HCT116 (cell line): ENCODE data around the gene MLLT3.

Experiments
- CEBPB ChIP-seq: IDR thresholded peaks from 2 replicates; pipeline ENCODE4 v1.6.1; 2012; ENCODE audit warnings: low read depth
- EGR1 ChIP-seq: IDR thresholded peaks from 2 replicates; pipeline ENCODE4 v1.6.1; 2012; ENCODE audit warnings: low read depth
- POLR2A ChIP-seq: IDR thresholded peaks from 2 replicates; pipeline ENCODE4 v1.7.0; 2011; ENCODE audit warnings: borderline replicate concordance; ENCODE audit not compliant: insufficient read depth, insufficient read length; ENCODE audit errors: extremely low read depth
- RAD21 ChIP-seq: IDR thresholded peaks from 2 replicates; pipeline ENCODE4 v1.6.1; 2012; ENCODE audit warnings: low read depth, mild to moderate bottlenecking
- ZFX ChIP-seq: fragments of 450-650 bp; IDR thresholded peaks from 2 replicates; pipeline ENCODE4 v1.6.1; 2017
- TF ChIP-seq, protein P1 (sequence below), 3 experiments: fragments of 200-600 bp in 1 of 3; sonication (generic) in 1 of 3; IDR thresholded peaks in 2 of 3; conservative IDR thresholded peaks in 1 of 3; 2 replicates each; pipeline ENCODE4 v1.5.1; 2012 to 2017; ENCODE audit warnings: low read depth in 2 of 3, low read length in 2 of 3, antibody characterized with exemption in 1 of 3, borderline replicate concordance in 1 of 3, control low read depth in 1 of 3, mild to moderate bottlenecking in 1 of 3, mixed read lengths in 1 of 3, mixed run types in 1 of 3, moderate library complexity in 1 of 3; ENCODE audit not compliant: insufficient read depth in 1 of 3

GRCh38 chr9:20402273-20402875, 219.9 kb downstream of the MLLT3 start:
- TF ChIP-seq, protein P1, sequence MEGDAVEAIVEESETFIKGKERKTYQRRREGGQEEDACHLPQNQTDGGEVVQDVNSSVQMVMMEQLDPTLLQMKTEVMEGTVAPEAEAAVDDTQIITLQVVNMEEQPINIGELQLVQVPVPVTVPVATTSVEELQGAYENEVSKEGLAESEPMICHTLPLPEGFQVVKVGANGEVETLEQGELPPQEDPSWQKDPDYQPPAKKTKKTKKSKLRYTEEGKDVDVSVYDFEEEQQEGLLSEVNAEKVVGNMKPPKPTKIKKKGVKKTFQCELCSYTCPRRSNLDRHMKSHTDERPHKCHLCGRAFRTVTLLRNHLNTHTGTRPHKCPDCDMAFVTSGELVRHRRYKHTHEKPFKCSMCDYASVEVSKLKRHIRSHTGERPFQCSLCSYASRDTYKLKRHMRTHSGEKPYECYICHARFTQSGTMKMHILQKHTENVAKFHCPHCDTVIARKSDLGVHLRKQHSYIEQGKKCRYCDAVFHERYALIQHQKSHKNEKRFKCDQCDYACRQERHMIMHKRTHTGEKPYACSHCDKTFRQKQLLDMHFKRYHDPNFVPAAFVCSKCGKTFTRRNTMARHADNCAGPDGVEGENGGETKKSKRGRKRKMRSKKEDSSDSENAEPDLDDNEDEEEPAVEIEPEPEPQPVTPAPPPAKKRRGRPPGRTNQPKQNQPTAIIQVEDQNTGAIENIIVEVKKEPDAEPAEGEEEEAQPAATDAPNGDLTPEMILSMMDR (IDR thresholded peaks at IDR 0.05 in 2 of 3, conservative IDR thresholded peaks at IDR 0.05 in 1 of 3; ENCODE audit: borderline replicate concordance in 1 of 3, insufficient read depth in 1 of 3, low read depth in 2 of 3, low read length in 2 of 3), result no peak
- TF ChIP-seq CEBPB, result no peak
- TF ChIP-seq EGR1, result no peak
- TF ChIP-seq POLR2A, result no peak
- TF ChIP-seq ZFX, result no peak
- TF ChIP-seq RAD21, result no peak
